ENCODE results near the gene KRT17.

- TF ChIP-seq, protein P1, sequence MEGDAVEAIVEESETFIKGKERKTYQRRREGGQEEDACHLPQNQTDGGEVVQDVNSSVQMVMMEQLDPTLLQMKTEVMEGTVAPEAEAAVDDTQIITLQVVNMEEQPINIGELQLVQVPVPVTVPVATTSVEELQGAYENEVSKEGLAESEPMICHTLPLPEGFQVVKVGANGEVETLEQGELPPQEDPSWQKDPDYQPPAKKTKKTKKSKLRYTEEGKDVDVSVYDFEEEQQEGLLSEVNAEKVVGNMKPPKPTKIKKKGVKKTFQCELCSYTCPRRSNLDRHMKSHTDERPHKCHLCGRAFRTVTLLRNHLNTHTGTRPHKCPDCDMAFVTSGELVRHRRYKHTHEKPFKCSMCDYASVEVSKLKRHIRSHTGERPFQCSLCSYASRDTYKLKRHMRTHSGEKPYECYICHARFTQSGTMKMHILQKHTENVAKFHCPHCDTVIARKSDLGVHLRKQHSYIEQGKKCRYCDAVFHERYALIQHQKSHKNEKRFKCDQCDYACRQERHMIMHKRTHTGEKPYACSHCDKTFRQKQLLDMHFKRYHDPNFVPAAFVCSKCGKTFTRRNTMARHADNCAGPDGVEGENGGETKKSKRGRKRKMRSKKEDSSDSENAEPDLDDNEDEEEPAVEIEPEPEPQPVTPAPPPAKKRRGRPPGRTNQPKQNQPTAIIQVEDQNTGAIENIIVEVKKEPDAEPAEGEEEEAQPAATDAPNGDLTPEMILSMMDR (IDR thresholded peaks at IDR 0.05; ENCODE audit: borderline replicate concordance, extremely low read depth, low read length, poor library complexity, severe bottlenecking) = no peak
- TF ChIP-seq EZH2 (IDR thresholded peaks at IDR 0.05; ENCODE audit: borderline replicate concordance, low read depth, low read length, severe bottlenecking) = no peak
Observed at GRCh38 chr17:41653421-41653820, 29.0 kb upstream of the KRT17 start.
